Mesothelial cell of epicardium (in vitro differentiated cells): ENCODE results near the gene TRAPPC12. TPM values are rescaled to one million over a fixed set of nuclear protein-coding genes. Genes with fewer than 3 reads are reported as not detected.

ENCODE experiments used
- DNase-seq, 2 experiments: peaks; one replicate each; pipeline ENCODE4 v3.0.0; 2021; ENCODE audit warnings: low spot score in 2 of 2; ENCODE audit not compliant: unreplicated experiment in 2 of 2
- H3K27ac Mint-ChIP-seq: 2 replicates; pipeline ENCODE4 v1.8.0; 2021; ENCODE audit warnings: mixed read lengths
- H3K27me3 Mint-ChIP-seq: 2 replicates; pipeline ENCODE4 v1.8.0; 2021; ENCODE audit warnings: low read depth, mixed read lengths
- H3K36me3 Mint-ChIP-seq: 2 replicates; pipeline ENCODE4 v1.8.0; 2021; ENCODE audit warnings: mixed read lengths
- H3K4me1 Mint-ChIP-seq: 2 replicates; pipeline ENCODE4 v1.8.0; 2021; ENCODE audit warnings: mixed read lengths
- H3K4me3 Mint-ChIP-seq: 2 replicates; pipeline ENCODE4 v1.8.0; 2021; ENCODE audit warnings: mild to moderate bottlenecking, moderate library complexity, mixed read lengths
- H3K9me3 Mint-ChIP-seq: 2 replicates; pipeline ENCODE4 v1.8.0; 2021; ENCODE audit warnings: mixed read lengths
- total RNA-seq: library from RNA; stranded (reverse); gene quantifications from 3 replicates; pipeline ENCODE4 v1.2.1, GENCODE V29; 2021
- TF ChIP-seq, protein P1 (sequence below): fragments of 200-600 bp; sonication (generic); IDR thresholded peaks from one replicate; pipeline ENCODE4 v1.5.0; 2021; ENCODE audit warnings: antibody characterized with exemption; ENCODE audit not compliant: unreplicated experiment

Gene TRAPPC12
- total RNA-seq = 121 to 134 TPM (median 128 TPM) in 3 replicates

DNA sequence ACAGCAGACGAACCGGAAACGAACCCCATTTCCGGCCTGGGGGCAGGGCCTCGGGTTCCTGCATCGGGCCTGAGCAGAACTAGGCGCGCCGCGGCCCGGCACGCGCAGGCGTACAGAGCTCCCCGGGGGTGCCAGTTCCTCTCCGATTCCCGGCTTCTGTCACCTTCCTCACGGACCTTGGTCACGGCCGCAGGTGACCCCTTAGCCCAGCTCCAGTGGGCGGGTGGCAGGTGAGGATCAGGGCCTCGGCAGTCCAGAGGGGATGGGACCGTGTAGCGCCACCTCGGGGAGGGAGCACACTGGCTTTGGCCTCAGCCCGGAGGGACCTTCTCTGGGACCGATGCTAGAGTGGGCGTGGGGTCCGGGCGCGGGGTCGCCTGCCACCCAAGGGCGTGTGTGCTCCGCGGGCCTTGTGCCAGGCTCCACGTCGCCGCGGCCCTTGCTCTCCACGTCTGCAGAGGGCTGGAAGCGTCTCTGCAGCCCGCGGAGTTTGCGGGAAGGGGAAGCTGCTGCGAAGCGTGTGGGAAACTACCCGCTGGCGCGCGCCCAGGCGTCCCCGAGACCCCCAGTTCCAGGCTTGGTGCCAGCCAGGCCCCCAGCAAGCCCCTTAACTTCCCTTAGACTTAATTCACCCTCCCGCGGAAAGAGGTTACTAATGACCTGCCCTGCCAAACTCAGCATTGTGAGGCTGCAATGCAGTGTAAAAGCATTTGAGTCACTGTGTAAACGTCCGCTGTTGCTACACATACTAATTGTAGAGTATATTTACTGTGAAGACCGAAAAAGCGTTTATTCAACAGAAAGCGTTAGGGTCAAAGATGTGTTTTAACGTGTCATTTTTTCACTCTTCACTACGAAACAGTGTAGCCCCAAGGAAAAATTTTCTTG is at the start of gene TRAPPC12:
TRAPPC12 (plus strand) TSS at position 48 of the 888 bp plus-strand sequence. CDS start 7,930 bp downstream, outside the sequence.
- no peaks in the 10 kb centered on the region for H3K27me3 Mint-ChIP-seq

GRCh38 chr2:3332133-3332532 is 47.4 kb upstream of the TRAPPC12 start:
- TF ChIP-seq, protein P1, sequence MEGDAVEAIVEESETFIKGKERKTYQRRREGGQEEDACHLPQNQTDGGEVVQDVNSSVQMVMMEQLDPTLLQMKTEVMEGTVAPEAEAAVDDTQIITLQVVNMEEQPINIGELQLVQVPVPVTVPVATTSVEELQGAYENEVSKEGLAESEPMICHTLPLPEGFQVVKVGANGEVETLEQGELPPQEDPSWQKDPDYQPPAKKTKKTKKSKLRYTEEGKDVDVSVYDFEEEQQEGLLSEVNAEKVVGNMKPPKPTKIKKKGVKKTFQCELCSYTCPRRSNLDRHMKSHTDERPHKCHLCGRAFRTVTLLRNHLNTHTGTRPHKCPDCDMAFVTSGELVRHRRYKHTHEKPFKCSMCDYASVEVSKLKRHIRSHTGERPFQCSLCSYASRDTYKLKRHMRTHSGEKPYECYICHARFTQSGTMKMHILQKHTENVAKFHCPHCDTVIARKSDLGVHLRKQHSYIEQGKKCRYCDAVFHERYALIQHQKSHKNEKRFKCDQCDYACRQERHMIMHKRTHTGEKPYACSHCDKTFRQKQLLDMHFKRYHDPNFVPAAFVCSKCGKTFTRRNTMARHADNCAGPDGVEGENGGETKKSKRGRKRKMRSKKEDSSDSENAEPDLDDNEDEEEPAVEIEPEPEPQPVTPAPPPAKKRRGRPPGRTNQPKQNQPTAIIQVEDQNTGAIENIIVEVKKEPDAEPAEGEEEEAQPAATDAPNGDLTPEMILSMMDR = no peak
- Mint-ChIP-seq H3K27me3 (no peaks in the 10 kb centered on the region), H3K9me3 (peaks cover 12% of the 10 kb centered on the region), H3K36me3 (peaks cover 29% of the 10 kb centered on the region), H3K4me3 (no peak overlapping the region), H3K4me1 (no peaks in the 10 kb centered on the region), H3K27ac (no peak overlapping the region)
- DNase-seq = no peak

More for the DNA sequence above, at the start of gene TRAPPC12:
- Mint-ChIP-seq H3K9me3 (no peaks in the 10 kb centered on the region), H3K4me3 (peak within 1 kb of the TSS; percentile 97), H3K4me1 (peaks cover 32% of the 10 kb centered on the region), H3K27ac (peak within 1 kb of the TSS; percentile 95), H3K36me3 (peaks cover 11% of the 10 kb centered on the region)
- DNase-seq = peak; percentile 81 to 89
- TF ChIP-seq, protein P1 = no peak

GRCh38 chr2:3334392-3335345 is 44.8 kb upstream of the TRAPPC12 start:
- Mint-ChIP-seq H3K4me1 (no peaks in the 10 kb centered on the region), H3K9me3 (peaks cover 12% of the 10 kb centered on the region), H3K36me3 (peaks cover 34% of the 10 kb centered on the region), H3K27me3 (no peaks in the 10 kb centered on the region), H3K27ac (no peak overlapping the region), H3K4me3 (no peak overlapping the region)
- TF ChIP-seq, protein P1 = no peak
- DNase-seq = no peak

GRCh38 chr2:3336844-3337243 is 42.6 kb upstream of the TRAPPC12 start:
- Mint-ChIP-seq H3K4me1 (no peaks in the 10 kb centered on the region), H3K4me3 (no peak overlapping the region), H3K36me3 (peaks cover 23% of the 10 kb centered on the region)

DNA sequence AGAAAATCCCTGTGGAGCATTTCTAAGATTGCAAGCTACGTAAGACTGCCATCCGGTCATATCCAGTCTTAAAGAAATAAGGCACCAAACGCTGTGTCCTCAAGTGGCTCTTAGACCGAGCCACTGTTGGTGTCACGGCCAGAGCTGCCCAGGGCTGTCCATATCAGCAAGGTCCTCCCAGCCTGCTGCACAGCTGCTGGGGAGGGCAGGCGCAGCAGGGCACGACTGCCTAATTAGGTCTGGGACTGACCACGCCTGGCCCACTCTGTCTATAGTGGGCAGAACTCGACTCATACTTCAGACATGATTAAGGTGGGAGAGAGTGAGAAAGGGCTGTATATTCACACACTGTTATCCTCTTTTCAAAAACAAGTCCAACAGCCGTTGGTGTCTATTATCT is 41.2 kb upstream of the TRAPPC12 start:
- H3K27me3 Mint-ChIP-seq = no peaks in the 10 kb centered on the region
- TF ChIP-seq, protein P1 = no peak
- no peaks in the 10 kb centered on the region for H3K9me3 Mint-ChIP-seq
- no peak for DNase-seq
- no peaks in the 10 kb centered on the region for H3K4me1 Mint-ChIP-seq
- H3K36me3 Mint-ChIP-seq = peaks cover 14% of the 10 kb centered on the region
- H3K27ac Mint-ChIP-seq = no peak overlapping the region
- H3K4me3 Mint-ChIP-seq = no peak overlapping the region

More at GRCh38 chr2:3336844-3337243, 42.6 kb upstream of the TRAPPC12 start:
- DNase-seq = no peak
- Mint-ChIP-seq H3K27me3 (no peaks in the 10 kb centered on the region), H3K27ac (no peak overlapping the region), H3K9me3 (no peaks in the 10 kb centered on the region)
- TF ChIP-seq, protein P1 = no peak
